Activated CD4-positive, alpha-beta T cell treated with anti-CD3 and anti-CD28 coated beads, Interleukin-2, Interleukin-4, amounts not matched to agents 100 ng/mL and 50 ng/mL, durations not matched to agents 16 hours and 8 hours (primary cell): Measurements from ENCODE around the gene UNC13D.
"Not testable (repeated sequence)": the region's sequence is repeated elsewhere in the genome, so short reads cannot be mapped to it uniquely, and the experiment has no call there.

ENCODE experiments used
- DNase-seq: peaks from one replicate; pipeline ENCODE4 v3.0.0-alpha.2; 2020; ENCODE audit warnings: low spot score

UNC13D gene

DNA sequence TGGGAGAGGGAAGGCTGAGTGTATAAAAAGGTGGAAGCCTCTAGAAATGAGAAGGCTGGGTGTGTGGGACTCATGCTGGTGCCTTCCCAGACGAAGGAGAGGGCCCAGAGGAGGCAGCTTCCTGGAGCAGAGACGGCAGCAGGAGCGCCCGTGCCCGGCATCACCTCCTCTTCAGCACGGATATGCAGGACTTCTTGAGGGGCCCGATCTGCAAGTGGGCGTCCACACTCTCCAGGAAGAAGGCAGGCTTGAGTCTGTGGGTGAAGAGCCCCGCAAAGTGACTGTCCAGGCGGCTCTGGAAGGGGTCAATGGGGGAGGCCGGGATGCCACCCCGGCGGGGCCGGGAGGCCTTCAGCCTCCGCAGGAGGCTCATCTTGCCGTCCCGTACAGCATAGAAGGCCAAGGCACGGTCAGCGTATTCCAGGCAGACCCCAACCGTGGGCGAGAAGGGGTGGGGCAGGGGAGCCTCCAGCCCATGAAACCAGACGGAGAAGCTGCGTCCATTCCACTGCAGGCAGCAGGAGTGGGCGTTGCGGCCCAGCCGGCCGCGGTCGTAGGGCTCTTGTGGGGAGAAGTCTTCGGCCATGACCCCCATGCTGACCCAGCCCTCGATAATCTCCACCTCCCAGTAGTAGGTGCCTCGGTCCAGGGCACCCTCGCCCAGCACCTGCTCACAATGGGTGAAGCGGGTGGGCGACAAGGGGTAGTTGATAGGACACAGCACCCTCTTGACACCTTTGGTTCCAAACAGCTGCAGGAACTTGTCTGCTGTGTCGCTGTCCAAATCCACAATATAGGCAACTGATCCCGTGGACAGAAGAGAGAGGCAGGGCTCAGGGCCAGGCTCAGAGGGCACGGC is 30.3 kb upstream of the UNC13D start:
- DNase-seq, result no peak

DNA sequence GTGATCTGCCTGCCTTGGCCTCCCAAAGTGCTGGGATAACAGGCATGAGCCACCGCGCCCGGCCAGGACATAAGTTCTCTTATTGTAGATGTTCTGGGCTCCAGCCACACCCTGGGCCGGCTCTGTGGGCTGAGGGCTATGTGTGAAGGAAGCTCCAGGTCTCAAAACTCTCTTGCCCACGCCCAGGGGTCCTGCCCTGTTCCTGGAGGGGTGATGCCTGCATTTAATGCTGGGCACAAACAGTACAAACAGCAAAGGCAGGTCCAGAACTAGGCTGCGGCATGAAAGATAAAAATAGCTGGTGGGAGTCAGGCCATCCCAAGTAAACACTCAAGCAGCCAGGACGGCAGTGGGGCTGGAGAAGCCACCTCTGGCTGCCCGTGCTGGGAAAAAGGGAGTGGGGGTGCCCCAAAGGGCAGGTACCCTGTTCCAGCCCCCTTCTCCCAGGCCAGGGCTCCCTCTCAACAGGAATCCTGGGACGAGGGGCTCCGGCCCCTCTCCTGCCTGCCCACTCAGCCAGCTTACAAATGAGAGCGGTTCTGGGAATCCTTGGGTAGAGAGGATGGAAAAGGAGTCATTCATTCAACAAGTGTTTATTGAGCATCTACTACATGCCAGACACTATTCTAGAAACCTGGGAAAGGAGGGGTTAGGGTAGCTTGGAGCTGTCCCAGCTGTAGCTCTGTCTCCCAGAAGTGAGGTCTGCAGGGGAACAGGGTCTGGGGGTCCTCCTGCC is 29.6 kb upstream of the UNC13D start:
- DNase-seq, result no peak

DNA sequence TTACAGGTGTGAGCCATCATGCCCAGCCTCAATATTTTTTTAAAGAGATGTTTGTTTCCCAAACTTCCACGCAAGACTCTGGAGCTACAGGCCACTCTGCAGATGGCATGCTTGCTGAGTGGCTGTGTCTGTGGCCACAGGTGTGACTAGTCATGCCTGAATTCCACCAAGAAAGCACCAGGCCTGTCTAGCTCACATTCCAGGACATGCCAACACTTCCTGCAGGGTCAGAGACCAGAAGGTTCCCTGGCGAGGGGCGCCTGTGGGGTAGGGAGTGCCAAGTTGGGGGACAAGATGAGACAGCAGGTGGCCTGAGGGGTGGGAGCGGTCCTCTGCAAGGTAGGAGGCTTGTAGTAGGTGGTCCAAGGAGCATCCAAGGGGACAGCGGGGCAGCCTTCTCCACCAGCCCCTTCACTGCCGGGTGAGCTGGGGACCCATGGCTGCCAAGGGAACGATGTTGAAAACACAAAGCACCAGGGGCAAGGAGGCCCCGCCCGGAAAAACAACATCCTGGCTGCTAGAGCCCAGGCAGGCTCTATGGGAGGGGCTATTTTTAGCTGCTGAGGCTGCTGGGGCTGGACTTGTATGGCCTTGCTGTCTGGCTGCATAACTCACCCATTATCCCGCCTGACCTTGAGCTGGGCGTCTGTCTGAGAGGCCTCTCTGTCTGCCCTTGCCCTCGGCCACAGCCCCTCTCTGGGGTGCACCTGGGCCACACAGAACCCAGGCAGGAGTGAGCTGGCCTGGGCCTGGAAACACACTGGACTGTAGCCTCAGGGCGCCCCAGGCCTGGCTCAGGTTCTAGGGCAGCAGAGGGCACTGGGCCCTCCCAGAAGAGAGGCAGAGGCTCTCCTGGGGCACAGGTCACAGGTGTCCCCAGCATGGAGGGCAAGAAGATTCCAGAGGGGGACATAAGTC is 28.5 kb upstream of the UNC13D start:
- peak; percentile 43 for DNase-seq

DNA sequence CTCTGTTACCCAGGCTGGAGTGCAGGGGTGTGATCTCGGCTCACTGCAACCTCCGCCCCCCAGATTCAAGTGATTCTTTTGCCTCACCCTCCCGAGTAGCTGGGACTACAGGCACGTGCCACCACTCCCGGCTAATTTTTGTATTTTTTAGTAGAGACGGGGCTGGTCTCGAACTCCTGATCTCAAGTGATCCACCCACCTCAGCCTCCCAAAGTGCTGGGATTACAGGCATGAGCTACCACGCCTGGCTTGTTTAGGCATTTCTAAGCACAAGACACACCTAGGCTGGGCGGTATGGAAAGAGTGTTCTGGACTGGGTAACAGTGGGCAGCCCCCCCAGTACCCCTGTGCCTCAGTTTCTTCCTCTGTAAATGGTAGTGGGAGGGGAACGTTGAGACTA is 26.0 kb upstream of the UNC13D start:
- not testable (repeated sequence) for DNase-seq

DNA sequence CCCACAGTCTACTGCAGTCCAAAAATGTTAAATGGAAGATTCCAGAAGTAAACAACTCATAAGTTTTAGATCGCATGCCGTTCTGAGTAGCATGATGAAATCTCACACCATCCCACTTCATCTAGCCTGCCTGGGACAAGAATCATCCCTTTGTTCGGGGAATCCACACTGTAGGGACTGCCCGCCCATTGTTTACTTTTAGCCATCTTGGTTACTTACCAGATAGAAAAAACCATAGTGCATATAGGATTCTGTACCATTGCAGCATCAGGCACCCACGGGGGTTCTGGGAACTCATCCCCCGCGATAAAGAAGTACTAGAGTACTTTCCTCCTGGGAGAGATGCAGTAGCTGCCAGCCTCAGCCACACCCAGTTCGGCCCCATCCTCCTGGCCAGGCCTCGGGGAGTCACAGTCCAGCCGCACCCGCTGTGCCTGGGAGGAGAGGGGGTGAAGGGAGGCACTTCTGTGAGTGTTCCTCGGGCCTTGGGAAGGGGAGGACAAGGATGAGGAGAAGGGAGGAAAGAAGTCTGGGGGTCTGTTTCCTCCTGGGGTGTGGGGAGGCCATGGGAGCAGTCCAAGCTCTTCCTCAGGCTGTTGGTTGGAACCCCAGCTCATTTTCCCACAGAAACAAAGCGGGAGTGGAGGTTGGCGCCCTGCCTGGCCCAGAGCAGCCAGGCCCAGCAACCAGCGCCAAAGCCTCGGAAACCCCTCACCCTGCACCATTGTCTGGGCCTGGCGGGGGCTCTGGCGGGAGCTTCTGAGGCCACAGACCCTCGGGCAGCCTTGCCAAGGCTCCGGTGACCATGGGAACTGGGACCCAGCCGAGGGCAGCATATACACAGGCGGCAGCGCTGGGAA is 25.3 kb upstream of the UNC13D start:
- no peak for DNase-seq

DNA sequence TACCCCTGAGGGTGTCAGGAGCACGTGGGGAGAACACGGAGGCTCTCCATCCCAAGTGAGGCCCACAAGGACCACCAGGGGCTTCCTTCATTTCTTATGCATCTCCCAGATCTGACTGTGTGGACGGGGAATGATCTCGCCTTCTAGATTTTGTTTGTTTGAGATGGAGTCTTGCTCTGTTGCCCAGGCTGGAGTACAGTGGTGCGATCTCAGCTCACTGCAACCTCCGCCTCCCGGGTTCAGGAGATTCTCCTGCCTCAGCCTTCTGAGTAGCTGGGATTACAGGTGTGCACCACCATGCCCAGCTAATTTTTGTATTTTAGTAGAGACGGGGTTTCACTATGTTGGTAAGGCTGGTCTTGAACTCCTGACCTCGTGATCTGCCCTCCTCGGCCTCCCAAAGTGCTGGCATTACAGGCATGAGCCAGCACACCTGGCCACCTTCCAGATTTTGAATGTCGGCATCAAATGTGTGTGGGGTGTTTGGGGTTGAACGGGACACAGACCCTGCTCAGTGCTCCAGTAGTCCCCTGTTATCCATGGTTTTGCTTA is 24.6 kb upstream of the UNC13D start:
- DNase-seq, result not testable (repeated sequence)

DNA sequence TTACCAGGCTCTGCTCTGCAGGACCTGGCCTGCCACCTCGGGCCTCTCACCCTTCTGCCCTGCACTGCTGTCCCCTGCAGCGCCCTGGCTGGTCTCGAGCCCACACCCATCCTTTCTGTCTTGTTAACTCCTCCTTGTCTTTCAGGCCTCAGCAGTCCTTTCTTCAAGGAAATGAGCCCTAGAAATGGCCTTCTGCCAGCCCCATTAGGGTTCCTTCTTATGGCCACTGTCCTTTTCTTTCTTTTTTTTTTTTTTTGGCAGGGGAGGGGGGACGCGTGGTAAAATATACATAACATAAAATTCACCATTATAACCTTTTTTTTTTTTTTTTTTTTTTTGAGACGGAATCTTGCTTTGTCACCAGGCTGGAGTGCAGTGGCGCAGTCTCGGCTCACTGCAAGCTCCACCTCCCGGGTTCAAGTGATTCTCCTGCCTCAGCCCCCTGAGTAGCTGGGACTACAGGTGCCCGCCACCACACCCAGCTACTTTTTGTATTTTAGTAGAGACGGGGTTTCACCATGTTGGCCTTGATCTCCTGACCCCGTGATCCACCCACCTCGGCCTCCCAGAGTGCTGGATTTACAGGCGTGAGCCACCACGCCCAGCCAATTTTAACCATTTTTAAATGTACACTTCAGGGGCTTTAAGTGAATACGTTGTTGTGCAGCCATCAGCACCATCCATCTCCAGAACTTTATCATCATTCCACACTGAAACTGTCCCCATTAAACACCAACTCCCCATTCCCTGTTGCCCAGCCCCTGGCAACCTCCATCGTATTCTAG is 21.4 kb upstream of the UNC13D start:
- DNase-seq, result not testable (repeated sequence)

DNA sequence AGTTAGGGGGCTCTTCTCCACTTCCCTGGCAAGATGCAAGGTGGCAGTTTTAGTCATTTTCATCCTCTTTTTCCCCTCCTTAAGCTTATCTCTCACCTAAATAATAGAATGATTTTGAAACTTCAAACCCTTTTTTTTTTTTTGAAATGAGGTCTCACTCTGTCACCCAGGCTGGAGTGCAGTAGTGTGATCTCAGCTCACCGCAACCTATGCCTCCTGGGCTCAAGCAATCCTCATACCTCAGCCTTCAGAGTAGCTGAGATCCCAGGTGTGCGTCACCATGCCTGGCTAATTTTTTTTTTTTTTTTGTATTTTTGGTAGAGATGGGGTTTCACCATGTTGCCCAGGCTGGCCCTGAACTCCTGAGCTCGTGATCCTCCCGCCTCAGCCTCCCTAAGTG is 20.7 kb upstream of the UNC13D start:
- DNase-seq, result peak; percentile 39

DNA sequence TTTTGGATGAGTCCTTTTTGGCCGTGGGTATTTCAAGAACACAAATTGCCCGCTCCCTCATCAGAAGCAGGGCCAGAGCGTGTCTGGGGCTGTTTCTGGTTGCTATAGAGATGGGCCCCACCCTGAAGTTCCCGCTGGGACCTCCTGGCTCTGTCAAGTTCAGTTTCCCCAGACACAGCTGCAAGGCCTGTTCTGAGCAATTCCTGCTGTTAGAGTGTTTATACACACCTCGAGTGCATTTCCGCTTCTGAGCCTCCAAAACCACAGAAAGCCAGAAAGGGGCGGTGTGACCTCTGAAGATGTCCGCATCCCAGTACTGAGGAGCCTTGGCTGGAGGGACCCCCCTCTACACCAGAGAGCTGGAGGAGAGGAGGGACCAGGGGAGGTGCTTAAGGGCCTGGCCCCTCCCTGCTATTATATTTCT is 20.3 kb upstream of the UNC13D start:
- DNase-seq, result peak; percentile 82

DNA sequence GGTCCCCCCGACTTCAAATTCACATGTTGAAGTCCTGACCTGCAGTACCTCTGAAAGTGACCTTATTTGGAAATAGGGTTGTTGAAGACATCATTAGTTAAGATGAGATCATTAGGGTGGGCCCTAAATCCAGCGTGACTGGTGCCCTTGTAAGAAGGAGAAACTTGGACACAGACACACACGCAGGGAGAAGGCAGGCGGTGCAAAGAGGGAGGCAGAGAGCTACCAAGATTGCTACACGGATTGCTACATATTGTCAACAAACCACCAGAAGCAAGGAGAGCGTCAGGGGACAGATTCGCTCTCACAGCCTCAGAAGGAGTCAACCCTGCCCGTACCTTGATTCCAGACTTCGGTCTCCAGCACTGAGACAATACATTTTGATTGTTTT is 17.7 kb upstream of the UNC13D start:
- no peak for DNase-seq

DNA sequence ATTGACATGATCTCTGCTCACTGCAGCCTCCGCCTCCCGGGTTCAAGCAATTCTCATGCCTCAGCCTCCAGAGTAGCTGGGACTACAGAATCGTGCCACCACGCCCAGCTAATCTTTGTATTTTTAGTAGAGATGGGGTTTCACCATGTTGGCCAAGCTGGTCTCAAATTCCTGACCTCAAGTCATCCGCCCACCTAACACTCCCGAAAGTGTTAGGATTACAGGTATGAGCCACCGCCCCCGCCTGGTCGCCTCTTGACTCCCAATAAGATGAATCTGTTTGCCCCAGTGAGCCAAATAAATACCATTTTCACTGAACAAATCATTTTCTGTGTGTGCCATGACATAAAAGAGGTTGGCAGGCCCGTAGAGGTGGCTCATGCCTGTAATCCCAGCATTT is 15.2 kb upstream of the UNC13D start:
- DNase-seq, result not testable (repeated sequence)

DNA sequence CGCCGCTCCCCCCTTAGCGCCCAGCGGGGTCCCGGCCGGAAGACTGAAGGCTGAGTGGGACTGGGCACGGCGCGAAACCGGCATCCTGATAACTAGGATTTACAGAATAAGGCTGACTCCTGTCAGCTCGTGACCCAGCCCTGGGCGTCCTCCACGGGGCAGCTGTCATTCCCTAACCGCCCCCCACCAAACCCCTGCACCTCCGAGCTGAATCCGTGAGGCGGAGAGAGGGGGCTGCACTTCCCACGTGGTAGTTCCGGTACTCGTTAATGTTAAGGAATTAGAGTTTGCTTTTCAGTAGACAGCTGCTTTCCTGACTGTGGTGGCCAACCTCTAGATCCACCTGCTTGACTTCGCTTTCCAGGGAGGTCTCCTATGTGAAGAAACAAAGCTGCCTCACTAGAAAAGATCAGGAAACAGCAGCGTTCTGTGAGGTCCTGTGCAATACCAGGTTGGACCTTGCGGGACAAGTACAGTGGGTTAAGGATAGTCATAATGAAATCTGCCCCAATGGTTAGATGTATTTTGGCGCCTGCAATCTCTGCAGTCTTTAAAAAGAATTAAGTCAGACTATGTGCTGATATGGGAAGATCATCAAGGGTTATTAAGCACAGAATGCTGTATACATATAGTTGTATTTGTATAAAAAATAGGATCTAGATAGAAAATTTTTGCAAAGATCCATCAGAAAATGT is 12.0 kb upstream of the UNC13D start:
- DNase-seq, result peak; percentile 41

DNA sequence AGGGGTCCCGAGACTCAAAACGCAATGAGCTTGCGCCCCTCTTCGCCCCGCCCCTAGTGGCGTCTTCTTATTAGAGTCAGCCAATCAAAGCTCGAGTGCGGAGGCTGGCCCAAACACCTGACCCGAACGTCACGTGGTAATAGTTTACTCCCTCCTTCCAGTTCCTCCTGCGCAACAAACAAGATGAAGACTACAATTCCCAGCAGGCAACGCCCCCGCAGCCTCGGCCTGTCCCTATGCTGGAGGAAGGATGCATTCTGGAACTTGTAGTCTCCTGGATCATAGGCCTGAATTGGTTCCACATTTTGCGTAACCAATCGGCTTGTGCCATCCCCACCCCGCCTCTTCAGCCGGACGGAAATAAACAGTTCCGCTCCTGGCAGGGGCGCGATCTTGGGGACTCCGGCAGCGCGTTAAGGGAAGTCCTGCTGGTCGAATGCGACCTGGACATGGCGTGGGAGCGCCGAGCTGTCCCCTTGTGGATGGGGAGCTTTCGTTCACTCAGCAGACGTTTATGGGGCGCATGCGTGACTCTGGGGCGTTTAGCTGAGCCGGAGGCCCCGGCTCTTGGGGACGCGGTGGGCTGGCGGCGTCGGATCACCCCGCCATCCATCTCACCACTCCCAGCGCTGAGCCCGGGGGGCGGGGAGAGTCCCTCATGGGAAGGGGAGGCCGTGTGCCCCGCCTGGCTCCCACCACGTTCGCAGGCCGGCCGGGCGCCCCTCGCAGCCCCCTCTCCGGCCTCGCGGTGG is 11.3 kb upstream of the UNC13D start, which contains the start of gene WBP2:
Gene WBP2 (minus strand): TSS at position 26 of the 752 bp plus-strand sequence. CDS start 38 bp downstream, outside the sequence.
- peak; percentile 99 for DNase-seq

DNA sequence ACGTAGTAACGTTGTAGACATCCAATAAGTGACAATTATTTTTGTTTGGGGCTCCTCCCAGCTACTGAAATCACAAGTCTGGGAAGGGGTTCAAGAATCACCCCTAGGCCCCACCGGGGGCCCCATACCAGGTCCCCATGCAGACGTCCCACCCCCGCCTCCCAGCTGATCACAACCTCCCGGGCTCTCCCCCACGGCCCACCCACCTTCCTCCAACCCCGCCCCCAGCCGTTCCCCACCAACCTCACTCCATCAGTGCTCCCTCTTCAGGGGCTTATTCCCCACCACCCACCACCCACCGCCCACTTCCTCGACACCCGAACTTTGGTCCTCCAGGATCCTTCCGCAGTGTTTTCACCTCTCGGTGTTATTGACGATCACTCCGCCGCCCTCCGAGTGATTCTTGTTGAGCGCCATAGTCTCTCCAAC is 10.7 kb upstream of the UNC13D start:
- DNase-seq, result no peak

DNA sequence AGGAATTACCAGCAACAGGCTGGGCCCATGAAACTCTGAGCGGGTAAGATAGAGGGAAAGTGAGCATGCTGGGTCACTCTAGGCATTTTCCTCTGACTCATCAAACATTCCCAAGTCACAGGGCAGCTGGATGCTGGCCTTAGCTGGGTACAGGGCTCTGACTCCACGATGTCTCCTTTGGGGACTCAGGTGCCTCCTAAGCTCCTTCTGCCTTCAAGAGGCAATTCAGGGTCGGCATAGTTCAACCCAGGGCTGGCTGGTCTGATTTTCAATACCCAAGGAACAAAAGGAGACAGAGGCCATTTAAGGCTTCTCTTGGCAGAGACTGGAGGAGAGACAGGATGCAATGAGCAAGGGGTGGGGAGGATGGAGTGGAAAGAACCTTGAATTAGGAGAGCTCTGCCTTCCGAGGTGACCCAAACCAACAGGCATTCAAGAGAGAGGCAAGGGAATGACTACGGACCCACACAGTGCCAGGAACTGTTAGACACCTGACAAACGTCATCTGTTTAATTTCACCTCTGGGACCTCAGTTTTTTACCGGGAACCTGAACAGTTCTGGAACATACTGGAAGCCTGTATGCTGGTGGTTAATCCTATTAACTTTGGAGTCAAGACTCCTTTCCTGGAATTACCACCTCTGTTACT is 10.0 kb upstream of the UNC13D start:
- no peak for DNase-seq

DNA sequence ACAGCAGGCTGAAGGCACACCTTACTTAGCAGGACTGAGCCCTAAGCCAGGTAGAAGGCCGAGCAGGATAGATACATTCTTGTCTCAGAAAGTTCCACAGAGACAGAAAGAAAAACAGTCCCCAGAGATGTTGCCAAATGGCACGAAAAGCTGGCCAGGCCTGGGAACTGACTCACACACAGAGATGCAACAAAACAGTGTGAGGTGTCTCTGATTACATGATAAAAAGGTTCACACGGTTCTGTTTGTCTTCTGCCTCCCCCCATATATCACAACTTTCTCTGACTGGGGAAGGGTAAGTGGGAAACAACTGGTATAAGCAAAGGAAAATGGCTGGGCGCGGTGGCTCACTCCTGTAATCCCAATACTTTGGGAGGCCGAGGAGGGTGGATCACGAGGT is 9.2 kb upstream of the UNC13D start:
- no peak for DNase-seq

DNA sequence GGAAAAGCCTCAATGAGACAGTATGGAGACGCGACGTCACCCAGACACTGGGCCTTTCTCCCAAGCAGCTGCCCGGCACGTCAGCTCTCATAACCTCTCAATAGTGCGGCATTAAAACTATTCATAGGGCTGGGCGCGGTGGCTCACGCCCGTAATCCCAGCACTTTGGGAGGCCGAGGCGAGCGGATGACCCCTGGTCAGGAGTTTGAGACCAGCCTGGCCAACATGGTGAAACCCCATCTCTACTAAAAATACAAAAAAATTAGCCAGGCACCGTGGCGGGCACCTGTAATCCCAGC is 7.4 kb upstream of the UNC13D start:
- DNase-seq, result not testable (repeated sequence)
